Hindlimb muscle (tissue), 1 donor: Measurements from ENCODE around the gene RNF151. TPM values are rescaled to one million over a fixed set of nuclear protein-coding genes. Genes with fewer than 3 reads are reported as not detected.
A peak's percentile ranks its signal among the peaks of the same experiment; 100 is the strongest.
"Not testable (repeated sequence)": the region's sequence is repeated elsewhere in the genome, so short reads cannot be mapped to it uniquely, and the experiment has no call there.

Experiments
- DNase-seq: peaks from one replicate; pipeline ENCODE4 v3.0.0-alpha.2; 2013
- polyA plus RNA-seq: library from polyadenylated mRNA; unstranded; fragments of 120-200 nt; gene quantifications from one replicate; pipeline ENCODE4 v1.2.1, GENCODE V29; 2013; ENCODE audit not compliant: insufficient read length

RNF151 gene
- polyA plus RNA-seq, 1 donor, result not detected

DNA sequence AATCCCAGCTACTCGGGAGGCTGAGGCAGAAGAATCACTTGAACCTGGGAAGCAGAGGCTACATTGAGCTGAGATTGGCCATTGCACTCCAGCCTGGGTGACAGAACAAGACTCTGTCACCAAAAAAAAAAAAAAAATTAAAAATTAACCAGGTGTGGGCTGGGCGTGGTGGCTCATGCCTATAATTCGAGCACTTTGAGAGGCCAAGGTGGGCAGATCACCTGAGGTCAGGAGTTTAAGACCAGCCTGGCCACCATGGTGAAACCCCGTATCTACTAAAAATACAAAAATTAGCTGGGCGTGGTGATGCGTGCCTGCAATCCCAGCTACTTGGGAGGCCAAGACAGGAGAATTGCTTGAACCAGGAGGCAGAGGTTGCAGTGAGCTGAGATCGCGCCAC is 26.8 kb upstream of the RNF151 start:
- DNase-seq, result not testable (repeated sequence)

DNA sequence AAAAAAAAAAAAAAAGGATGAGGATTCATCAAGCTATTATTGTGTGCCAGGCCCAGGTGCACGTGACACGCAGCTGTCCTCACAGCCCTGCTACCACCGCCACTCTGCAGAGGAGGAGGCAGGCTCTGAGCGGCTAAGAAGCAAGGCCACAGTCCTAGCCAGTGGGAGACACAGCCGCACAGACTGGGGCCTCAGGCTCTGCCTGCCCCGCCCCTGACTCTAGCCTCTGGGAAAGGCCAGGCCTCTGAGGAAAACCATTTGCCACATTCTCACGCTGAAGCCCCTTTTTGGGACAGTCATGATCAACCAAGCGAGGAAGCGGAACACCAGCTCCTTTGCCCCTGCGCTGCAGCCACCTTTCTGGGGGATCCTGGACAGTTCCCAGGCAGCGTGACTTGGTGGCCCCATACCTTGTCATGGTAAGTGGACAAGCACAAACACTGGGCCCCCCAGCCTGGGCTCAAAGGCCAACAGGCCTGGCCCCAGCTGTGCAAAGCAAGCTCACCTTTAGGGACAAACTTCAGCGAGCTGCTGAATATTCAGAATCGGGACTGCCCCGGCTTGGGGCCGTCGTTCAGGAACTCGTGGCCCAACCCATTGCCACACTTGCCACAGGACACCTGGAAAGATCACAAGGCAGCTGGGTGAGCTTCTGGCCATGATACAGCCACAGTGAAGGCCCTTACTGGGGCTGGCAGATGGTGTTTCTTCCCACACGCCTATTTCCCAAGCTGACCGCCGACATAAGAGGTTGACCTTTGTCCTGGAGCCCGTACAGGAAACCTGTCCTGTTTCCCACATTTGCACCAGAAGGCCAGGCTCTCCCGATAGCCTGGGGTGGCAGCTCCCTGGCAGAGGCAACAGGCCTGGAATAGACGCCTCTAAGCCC is 26.1 kb upstream of the RNF151 start:
- DNase-seq, result no peak

DNA sequence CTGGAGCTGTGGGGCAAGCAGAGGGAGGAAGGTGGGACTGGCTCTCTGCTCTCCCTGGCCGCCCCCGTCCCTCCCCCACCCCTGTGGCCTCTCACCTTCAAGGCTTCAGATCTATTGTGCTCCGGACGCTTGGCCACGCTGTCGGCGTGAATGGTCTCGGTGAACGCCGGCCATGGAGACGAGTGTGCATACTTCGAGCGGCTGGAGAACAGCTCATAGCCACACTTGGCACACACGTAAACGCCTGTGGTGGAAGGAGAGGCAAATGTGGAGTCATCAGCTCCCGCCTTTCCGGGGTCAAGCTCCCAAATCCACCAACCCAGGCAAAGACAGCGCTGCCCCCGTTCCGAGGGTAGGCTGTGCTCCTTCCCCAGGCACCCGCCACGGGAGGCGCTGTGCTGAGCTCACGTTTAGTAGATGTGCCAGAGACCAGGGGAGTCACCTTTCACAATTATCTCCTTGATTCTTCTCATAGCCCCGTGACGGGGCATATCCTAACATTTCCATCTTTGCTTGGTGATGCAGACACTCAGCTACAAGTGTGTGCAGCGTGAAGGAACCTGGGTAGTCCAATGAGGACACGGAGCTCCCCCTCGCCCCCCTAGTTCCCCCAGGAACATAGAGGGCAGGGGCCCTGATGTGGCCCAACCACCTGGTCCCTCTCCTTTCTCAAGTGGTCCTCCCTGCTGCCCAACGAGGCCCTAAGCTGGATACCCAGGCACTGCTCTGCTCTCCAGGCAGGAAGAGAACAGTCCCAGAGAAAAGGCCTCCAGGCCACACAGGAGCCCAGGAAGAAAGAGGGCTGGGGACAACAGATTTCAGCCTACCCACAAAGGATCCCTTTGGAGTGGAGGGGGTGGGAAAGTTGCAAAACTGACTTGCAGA is 25.3 kb upstream of the RNF151 start:
- no peak for DNase-seq

DNA sequence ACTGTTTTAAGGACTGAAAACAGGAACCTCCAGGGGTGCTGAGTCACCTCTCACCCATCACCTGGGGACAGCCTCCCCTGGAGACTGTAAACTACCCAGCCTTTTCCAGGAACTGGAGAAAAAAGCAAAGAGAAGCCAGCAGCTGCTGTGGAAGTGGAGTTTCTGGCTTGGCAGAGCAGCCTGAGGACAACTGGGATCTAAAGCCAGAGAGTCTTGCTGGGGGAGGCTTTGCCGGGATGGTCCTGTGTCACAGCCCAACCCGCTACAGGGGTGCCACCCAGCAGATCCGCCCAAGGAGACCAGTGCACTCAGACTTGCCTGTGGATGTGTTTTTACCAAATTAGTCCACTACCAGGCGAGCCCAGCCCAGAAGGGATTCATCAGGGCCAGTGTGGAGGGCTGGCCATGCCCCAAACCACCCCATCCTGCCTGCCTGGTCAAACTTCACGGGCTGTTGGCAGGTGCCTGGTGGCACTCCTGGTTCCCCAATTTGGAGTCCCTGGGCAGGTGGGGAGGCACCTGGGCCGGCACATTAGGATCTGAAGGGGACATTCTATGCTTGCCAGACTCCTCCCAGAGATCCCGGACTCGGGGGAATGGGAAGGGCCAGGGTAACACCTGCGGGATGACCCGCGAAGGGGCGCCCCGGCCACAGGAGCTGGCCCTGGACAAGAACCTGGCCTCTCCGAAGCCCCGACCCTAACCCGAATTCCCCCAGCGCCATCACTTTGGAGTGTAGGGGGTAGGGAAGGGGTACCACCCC is 24.4 kb upstream of the RNF151 start:
- DNase-seq, result no peak

DNA sequence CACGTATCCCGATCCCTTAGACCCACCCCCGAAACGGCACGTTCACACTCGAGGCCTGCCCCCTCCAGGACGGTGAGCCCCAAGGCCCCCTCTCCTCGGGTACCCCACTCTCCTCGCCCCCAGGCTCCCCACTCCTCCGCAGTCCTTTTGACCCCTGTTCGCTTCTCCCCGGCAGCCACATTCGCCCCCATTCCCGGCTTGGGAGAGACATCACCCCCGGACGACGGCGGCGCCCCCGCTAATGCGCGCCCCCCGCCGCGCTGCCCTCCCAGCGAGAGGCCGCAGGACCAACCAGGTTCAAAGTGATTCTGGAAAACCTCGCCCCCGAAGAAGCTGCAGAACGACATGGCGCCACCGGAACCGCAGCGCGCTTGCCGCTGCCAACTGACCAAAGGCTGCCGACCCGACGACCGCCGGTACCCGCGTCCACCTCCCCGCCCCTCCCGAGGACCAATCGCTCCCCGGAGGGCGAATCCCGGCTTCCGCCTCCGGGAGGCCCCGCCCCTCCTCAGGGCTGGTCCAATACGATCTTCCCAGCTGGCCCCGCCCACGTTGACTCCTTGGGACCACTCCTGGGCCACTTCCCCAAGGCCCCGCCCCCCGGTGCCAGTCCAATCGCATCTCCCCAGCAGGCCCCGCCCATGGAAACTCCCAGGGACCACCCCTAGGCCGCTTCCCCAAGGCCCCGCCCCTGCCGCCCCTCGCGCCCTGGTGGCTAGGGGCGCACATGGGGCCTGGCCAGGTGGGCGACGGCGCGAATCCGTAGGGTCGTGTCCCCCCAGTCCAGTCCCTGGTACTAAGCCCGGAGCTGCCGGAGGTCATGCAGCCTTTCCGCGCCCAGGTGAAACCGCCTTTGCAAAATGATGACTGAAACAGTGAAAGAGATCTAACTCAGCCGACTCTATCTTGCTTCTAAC is 23.6 kb upstream of the RNF151 start, which contains the start of gene MSRB1:
Gene MSRB1, minus strand, starts transcription at position 390 of the 917 bp plus-strand sequence. Its CDS starts 43 bp downstream, at position 347.
- peak; percentile 98 for DNase-seq

DNA sequence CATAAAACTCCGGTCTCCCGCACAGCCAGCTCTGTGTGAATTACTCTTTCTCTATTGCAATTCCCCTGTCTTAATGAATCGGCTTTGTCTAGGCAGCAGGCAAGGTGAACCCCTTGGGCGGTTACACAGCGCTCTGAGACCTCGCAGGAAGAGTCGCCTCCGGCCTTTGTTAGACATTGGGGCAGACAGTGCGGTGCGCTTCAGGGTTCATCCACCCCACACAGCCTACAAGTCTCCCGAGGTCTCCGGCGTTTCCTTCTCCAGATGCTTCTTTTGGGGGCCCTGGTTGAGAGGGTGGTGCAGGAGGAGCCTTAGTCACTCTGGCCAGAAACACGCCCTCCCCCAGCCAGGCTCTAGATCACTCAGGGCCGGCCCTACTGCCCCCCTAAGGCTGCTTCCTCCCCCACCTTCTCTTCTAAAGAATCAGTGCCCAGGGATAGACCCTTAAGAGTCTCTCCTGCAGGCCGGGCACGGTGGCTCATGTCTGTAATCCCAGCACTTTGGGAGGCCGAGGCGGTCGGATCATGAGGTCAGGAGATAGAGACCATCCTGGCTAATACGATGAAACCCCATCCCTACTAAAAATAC is 21.9 kb upstream of the RNF151 start:
- no peak for DNase-seq

DNA sequence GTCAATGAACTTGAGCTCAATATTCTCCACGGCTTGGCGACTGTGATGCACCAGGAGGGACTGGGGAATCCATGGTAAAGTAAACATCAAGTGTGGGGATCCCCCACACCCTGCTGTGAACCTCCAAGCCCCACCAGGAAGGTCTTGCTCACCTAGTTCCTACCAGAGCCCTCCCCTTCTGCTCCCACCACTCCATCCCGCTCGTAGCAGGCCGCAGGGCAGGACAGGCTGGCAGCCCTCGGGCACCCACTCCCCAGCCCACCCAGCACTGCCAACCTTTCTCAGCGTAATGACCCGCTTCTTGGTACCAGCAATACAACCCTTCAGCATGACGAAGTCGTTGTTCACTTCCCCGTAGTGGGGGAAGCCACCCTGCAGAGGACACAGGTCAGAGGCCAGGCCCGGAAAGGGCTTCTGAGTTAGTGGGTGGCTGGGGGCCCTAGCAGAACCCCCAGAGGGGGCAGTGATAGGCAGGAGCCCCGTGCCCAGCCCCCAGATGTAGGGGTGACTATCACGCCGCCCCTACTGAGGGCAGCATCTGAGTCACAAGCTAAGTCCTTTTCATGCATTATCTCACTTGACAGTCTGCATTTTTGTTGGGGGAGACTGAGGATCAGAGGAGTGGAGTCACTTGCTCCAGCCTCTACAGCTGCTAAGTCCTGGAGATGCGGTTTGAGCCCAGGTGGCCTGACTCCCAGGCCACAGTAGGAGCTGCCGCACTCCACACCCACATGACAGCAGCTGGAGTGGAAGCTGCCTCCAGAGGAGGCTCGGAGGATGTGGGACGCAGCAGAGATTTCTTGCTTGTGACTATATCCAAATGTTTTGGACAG is 20.9 kb upstream of the RNF151 start:
- no peak for DNase-seq

DNA sequence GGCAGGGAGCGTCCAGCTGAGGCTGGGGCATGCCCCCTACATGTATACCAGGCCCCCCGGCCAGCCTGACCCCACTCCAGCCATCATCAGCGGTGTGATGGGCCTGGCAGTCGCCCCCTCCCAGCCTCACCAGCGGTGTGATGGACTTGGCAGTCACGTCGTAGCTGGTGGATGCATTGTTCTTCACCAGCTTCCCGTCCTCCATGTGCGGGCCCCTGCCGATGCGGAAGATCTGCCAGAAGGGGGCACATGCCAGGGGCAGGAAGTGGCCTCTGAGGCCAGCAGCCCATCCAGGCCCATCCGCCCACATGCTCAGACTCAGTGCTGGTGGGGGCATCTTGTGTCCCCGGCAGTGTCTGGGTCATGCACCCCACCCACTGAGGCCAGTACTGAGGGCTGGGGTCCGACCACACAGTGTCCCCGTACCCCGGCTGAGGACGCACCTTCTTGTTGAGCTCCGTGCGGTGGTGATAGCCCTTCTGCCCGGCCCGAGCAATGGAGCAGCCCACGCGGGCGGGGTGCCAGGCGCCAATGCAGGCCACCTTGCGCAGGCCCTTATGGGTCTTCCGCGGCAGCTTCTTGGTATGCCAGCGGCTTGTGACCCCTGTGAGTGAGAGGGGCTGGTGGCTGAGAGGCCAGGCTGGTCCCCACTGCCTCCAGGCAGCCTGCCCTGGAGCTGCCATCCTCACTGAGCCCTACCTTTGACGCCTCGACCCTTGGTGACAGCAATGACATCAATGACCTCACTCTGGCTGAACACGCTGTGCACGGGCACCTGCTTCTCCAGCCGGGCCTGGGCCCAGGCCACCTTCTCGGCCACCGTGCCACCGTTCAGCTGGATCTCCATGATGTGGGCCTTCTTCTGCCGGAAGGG is 19.9 kb upstream of the RNF151 start:
- DNase-seq, result no peak

DNA sequence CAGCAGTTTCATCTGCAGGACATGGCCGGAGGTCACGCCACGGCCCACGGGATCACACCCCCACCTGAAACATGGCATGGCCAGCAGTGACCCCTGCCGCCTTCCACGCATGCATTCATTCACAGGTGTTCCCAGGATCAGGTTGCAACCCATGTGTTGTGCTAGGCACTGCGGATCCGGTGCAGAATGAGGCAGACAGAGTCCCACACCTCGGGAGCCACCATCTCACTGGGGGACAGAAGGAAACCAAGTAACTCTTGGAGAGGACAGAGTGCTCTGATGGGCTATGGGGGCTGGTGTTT is 19.3 kb upstream of the RNF151 start:
- no peak for DNase-seq

DNA sequence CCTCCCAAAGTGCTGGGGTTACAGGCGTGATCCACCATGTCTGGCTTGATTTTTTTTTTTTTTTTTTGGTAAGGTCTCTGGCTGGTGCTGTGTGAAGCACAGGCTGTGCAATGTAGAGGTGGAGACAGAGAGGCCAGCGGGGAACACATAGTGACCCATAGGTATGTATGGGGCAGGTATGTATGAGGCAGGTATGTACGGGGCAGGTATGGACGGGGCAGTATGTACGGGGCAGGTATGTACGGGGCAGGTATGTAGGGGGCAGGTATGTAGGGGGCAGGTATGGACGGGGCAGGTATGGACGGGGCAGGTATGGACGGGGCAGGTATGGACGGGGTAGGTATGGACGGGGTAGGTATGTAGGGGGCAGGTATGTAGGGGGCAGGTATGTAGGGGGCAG is 17.1 kb upstream of the RNF151 start:
- no peak for DNase-seq

DNA sequence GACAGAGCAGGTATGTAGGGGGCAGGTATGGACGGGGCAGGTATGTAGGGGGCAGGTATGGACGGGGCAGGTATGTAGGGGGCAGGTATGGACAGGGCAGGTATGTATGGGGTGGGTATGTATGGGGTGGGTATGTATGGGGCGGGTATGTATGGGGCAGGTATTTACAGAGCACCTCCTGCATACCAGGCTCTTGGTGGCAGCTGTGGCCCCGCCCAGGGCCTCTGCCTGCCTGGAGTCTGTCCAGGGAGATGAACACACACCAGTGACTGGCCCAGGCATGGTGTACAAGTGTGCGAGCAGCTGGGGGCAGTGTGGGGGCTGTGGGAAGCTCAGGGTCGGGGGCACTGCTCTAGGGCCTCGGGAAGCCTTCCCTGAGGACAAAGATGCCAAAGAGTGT is 16.6 kb upstream of the RNF151 start:
- DNase-seq, result no peak

DNA sequence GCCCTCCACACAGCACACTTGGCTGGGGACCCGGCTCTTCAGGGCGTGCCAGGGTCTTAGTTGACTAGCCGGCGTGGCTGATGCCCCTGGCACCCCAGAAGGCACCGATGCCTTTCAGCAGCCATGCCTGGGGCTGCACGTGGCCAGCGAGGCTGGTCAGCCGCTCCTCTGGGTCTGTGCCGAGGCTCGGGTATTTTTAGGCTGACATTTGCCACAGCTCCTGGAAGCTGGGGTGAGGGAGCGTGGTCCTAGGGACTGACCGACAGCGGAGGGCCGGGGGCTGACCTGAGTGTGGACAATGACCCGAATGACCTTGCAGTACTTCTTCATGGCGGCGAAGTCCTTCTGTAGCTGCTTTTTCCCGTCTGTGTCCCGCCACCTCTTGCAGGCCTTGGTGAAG is 16.1 kb upstream of the RNF151 start:
- DNase-seq, result no peak

DNA sequence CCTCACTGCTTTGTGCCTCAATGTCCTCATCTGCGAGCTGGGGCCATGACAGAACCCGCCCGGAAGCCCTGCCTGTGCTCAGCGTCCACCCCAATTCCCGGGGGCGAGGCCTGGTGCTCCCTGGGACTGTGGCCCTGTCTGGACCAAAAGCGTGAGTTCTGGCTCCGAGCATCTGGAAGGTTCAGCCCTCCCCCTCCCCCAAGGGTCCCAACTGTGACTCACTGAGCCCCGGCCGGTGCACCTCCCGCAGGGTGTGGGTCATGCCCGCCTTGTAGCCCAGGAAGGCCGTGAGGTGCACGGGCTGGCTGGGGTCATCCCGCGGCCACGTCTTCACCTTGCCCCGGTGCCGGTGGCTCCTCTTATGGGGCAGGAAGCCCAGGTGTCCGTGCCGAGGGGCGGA is 12.9 kb upstream of the RNF151 start:
- DNase-seq, result no peak

DNA sequence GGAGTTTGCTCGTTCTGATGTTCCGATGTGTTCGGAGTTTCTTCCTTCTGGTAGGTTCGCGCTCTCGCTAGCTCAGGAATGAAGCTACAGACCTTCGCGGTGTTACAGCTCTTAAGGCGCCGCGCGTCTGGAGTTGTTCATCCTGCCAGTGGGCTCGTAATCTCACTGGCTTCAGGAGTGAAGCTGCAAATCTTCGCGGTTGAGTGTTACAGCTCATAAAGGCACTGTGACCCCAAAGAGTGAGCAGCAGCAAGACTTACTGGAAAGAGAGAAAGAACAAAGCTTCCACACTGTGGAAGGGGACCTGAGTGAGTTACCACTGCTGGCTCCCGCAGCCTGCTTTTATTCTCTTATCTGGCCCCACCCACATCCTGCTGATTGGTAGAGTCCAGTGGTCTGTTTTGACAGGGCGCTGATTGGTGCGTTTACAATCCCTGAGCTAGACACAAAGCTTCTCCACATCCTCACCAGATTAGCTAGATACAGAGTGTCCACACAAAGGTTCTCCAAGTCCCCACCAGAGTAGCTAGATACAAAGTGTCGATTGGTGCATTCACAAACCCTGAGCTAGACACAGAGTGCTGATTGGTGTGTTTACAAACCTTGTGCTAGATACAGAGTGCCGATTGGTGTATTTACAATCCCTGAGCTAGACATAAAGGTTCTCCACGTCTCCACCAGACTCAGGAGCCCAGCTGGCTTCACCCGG is 9.1 kb upstream of the RNF151 start:
- DNase-seq, result not testable (repeated sequence)

DNA sequence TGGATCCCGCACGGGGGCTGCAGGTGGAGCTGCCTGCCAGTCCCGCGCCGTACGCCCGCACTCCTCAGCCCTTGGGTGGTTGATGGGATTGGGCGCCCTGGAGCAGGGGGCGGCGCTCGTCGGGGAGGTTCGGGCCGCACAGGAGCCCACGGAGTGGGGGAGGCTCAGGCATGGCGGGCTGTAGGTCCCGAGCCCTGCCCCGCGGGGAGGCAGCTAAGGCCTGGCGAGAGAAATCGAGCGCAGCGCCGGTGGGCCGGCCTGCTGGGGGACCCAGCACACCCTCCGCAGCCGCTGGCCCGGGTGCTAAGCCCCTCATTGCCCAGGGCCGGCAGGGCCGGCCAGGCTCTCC is 8.5 kb upstream of the RNF151 start:
- not testable (repeated sequence) for DNase-seq

DNA sequence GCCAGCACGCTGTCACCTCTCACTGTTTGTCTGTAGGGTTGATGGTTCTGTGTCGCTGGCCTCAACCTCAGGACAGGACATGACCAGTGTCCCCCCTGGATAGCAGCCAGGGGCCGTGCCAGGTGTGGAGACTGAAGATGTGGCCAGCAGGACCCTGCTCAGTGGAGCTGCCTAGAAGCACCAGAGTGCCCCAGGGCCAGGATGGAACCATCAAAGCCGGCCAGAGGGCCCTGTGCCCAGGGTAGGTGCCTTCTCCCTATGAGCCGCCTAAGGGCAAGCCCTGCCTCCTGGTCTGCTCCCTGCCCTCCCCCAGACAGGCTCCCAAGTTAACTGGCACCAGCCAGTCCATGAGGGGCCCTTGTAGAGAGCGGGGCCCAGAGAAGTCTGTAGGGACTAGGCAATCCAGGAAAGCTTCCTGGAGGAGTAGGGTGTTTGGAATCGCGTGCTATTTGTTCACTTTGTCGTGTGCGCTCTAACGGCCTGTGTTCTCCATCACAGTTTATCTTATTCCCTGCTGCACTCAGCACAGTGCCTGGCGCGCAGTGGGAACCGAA is 7.9 kb upstream of the RNF151 start:
- DNase-seq, result no peak

DNA sequence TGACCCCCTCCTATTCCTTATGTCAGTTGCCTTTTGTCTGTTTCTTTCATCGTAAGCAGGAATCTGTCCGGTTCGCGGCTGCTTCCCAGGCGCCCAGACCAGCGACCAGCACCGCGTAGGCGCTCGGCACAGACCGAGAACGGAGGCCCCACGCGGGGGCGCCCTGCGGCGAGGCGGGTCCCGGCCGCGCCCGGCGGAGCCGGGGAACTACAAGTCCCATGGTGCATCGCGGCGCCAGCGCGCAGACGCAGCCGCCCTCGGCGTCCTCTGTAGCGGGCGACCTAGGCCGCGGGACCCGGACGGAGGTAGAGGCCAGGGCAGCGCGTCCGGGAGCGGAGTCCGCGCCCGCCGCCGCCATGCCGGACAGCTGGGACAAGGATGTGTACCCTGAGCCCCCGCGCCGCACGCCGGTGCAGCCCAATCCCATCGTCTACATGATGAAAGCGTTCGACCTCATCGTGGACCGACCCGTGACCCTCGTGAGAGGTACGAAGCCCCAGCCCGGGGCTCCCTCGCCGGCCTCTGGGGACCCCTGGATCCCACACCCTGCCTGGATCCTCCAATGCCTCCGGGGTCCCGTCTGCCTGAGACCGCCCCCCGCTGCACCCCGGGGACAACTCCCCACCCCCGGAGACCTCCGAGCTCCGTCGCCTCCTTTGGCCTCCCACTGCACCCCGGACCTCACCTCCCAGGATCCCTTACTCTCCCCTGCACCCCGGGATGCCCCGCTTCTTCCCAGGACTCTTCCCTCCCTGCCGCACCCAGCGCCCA is 7.2 kb upstream of the RNF151 start, which contains the start of gene NDUFB10:
Gene NDUFB10, plus strand, starts transcription at position 270 of the 771 bp plus-strand sequence. Its CDS starts 87 bp downstream, at position 357.
- peak; percentile 94 for DNase-seq
